Measurements from ENCODE around the gene CD180.

DNA sequence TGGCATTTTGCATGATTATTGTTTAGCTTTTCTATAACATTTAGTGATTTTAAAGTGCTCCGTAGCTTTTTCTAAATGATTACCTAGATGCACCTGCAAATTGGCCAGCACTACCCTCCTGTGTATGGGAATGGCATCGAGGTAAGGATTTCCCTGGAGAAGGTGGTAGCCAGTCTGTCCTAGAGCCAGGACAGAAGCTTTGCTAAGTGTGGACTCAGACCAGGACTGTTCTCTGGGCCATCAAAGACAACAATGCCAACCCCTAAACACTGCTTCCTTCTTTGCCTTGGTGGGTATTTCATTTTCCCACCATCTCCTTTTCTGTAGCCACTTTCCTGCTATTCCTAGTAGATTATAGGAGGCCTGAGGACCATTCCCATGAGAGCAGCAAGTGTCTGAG, 53.0 kb downstream of the CD180 start:
- no peak for TF ChIP-seq POLR2A (IDR thresholded peaks at IDR 0.05; ENCODE audit: low read depth, low read length)
- no peak for TF ChIP-seq POLR2AphosphoS5 (IDR thresholded peaks at IDR 0.05; ENCODE audit: low read depth, low read length)
- TF ChIP-seq TAF1 (IDR thresholded peaks at IDR 0.05; ENCODE audit: borderline replicate concordance, low read depth, low read length): 0 out of 2 replicates have a peak, but pooled peaks have one; percentile 21
